Erythroblast (primary cell): Measurements from ENCODE around the gene DDX54.

Experiments used
- GATA1 ChIP-seq: IDR thresholded peaks from 2 replicates; pipeline ENCODE4 v1.6.1; 2011; ENCODE audit warnings: low read depth, mild to moderate bottlenecking, control low read depth, low read length, moderate library complexity
- POLR2A ChIP-seq: IDR thresholded peaks from 2 replicates; pipeline ENCODE4 v1.6.1; 2011; ENCODE audit warnings: mild to moderate bottlenecking, low read length

- TF ChIP-seq POLR2A (no peak), GATA1 (no peak)
Measured at GRCh38 chr12:113186033-113186365, 721 bp upstream of the DDX54 start.
